Liver (tissue), 9 donors: ENCODE measurements around the gene FOXL1. TPM values are rescaled to one million over a fixed set of nuclear protein-coding genes. Genes with fewer than 3 reads are reported as not detected.
A peak's percentile ranks its signal among the peaks of the same experiment; 100 is the strongest.

Experiments used
- DNase-seq: peaks from one replicate; pipeline ENCODE4 v3.0.0-alpha.2; 2017; ENCODE audit warnings: low spot score
- H3K27ac ChIP-seq, 2 donors: one replicate each; pipeline ENCODE4 v1.7.0; 2013; ENCODE audit warnings: inconsistent platforms in 2 of 2, low read length in 2 of 2, control low read depth in 1 of 2, low read depth in 1 of 2, mild to moderate bottlenecking in 1 of 2
- H3K27me3 ChIP-seq, 4 donors: one replicate each; pipeline versions ENCODE4 v1.6.1 to v1.7.0; 2013; ENCODE audit warnings: low read length in 3 of 4, inconsistent platforms in 1 of 4, mild to moderate bottlenecking in 1 of 4, moderate library complexity in 1 of 4; ENCODE audit not compliant: control insufficient read depth in 4 of 4, insufficient read depth in 4 of 4
- H3K36me3 ChIP-seq, 4 donors: one replicate each; pipeline versions ENCODE4 v1.6.1 to v1.7.0; 2013; ENCODE audit warnings: low read length in 3 of 4, mild to moderate bottlenecking in 3 of 4, low read depth in 1 of 4, moderate library complexity in 1 of 4; ENCODE audit not compliant: control insufficient read depth in 4 of 4, insufficient read depth in 3 of 4
- H3K4me1 ChIP-seq, 4 donors: one replicate each; pipeline versions ENCODE4 v1.6.1 to v1.7.0; 2013; ENCODE audit warnings: low read length in 3 of 4, mild to moderate bottlenecking in 3 of 4, moderate library complexity in 1 of 4; ENCODE audit not compliant: control insufficient read depth in 4 of 4, insufficient read depth in 4 of 4
- H3K4me3 ChIP-seq, 3 donors: one replicate each; pipeline versions ENCODE4 v1.6.1 to v1.7.0; 2013; ENCODE audit warnings: low read length in 3 of 3, control low read depth in 1 of 3, low read depth in 1 of 3, mild to moderate bottlenecking in 1 of 3
- H3K9ac ChIP-seq, 2 donors: one replicate each; pipeline ENCODE4 v1.7.0; 2013; ENCODE audit warnings: low read length in 2 of 2, mild to moderate bottlenecking in 2 of 2, moderate library complexity in 2 of 2, control low read depth in 1 of 2, low read depth in 1 of 2
- H3K9me3 ChIP-seq, 4 donors: one replicate each; pipeline versions ENCODE4 v1.6.1 to v1.7.0; 2013; ENCODE audit warnings: low read length in 3 of 4; ENCODE audit not compliant: control insufficient read depth in 4 of 4
- ATF3 ChIP-seq: IDR thresholded peaks from 2 replicates; pipeline ENCODE4 v1.6.1; 2016; ENCODE audit warnings: antibody characterized with exemption
- CTCF ChIP-seq: fragments of 150-350 bp; IDR thresholded peaks from 2 replicates; pipeline ENCODE4 v1.5.1; 2017; ENCODE audit warnings: improper control_type of control experiment, low read depth, low read length; ENCODE audit not compliant: missing input control
- EGR1 ChIP-seq, 2 donors: IDR thresholded peaks; 2 replicates each; pipeline ENCODE4 v1.6.1; 2016 to 2018; ENCODE audit warnings: antibody characterized with exemption in 2 of 2, low read depth in 2 of 2
- FOXA2 ChIP-seq: IDR thresholded peaks from 2 replicates; pipeline ENCODE4 v1.6.1; 2016; ENCODE audit warnings: antibody characterized with exemption
- GABPA ChIP-seq, 2 donors: IDR thresholded peaks in 1 of 2; conservative IDR thresholded peaks in 1 of 2; 2 replicates each; pipeline ENCODE4 v1.6.1; 2016; ENCODE audit warnings: antibody characterized with exemption in 2 of 2, mild to moderate bottlenecking in 1 of 2, moderate library complexity in 1 of 2
- HNF4A ChIP-seq, 2 donors: conservative IDR thresholded peaks; 2 replicates each; pipeline ENCODE4 v1.6.1; 2016; ENCODE audit warnings: antibody characterized with exemption in 2 of 2, mild to moderate bottlenecking in 2 of 2
- HNF4G ChIP-seq: IDR thresholded peaks from 2 replicates; pipeline ENCODE4 v1.6.1; 2016; ENCODE audit warnings: antibody characterized with exemption
- JUND ChIP-seq, 2 donors: IDR thresholded peaks; 2 replicates each; pipeline ENCODE4 v1.6.1; 2016; ENCODE audit warnings: antibody characterized with exemption in 2 of 2
- MAX ChIP-seq: IDR thresholded peaks from 2 replicates; pipeline ENCODE4 v1.6.1; 2016; ENCODE audit warnings: antibody characterized with exemption
- NR2F2 ChIP-seq: IDR thresholded peaks from 2 replicates; pipeline ENCODE4 v1.6.1; 2016; ENCODE audit warnings: antibody characterized with exemption
- RAD21 ChIP-seq, 2 donors: IDR thresholded peaks; 2 replicates each; pipeline ENCODE4 v1.6.1; 2016; ENCODE audit warnings: antibody characterized with exemption in 2 of 2, mild to moderate bottlenecking in 2 of 2
- REST ChIP-seq: IDR thresholded peaks from 2 replicates; pipeline ENCODE4 v1.6.1; 2016; ENCODE audit warnings: antibody characterized with exemption, mild to moderate bottlenecking
- RXRA ChIP-seq, 2 donors: IDR thresholded peaks; 2 replicates each; pipeline ENCODE4 v1.6.1; 2017 to 2018; ENCODE audit warnings: antibody characterized with exemption in 2 of 2, mild to moderate bottlenecking in 1 of 2
- SP1 ChIP-seq: IDR thresholded peaks from 2 replicates; pipeline ENCODE4 v1.6.1; 2018; ENCODE audit warnings: antibody characterized with exemption, mild to moderate bottlenecking
- YY1 ChIP-seq: IDR thresholded peaks from 2 replicates; pipeline ENCODE4 v1.6.1; 2016; ENCODE audit warnings: antibody characterized with exemption, mild to moderate bottlenecking
- WGBS: extraction: QIAGEN DNeasy Blood & Tissue Kit; methylation state at CpG from one replicate; pipeline ENCODE4 v1.1.7; 2013; 5-methylcytosine and 5-hydroxymethylcytosine counted together
- polyA plus RNA-seq, 2 donors: library from polyadenylated mRNA; stranded (reverse) in 1 of 2; unstranded in 1 of 2; fragments of 200-250 nt in 1 of 2; fragments of >200 nt in 1 of 2; fragmentation: Nextera tagmentation in 1 of 2; extraction: Ambion mirVana in 1 of 2; gene quantifications; one replicate each; pipeline versions ENCODE4 v1.2.1 to v1.2.3, GENCODE V29; 2013 to 2015
- total RNA-seq, 2 donors: library from RNA; depleted of rRNA; stranded (reverse); fragments of >200 nt; gene quantifications; one replicate each; pipeline ENCODE4 v1.2.3, GENCODE V29; 2014
- donor health status: healthy.
- donor health status: healthy.
- donor health status: healthy.
- donor health status: healthy.
- donor health status: healthy.

Gene FOXL1
- total and polyA plus RNA-seq, 4 donors: 0.05 to 0.06 TPM; not detected in 2

- Histone ChIP-seq H3K4me1 (no peaks in the 10 kb centered on the region), H3K36me3 (no peaks in the 10 kb centered on the region), H3K27ac (no peak overlapping the region), H3K4me3 (peak overlapping the region in 1 of 3 donors; percentile 11), H3K27me3 (no peaks in the 10 kb centered on the region), H3K9ac (no peak overlapping the region), H3K9me3 (peaks cover 0 to 2% (median 0%) of the 10 kb centered on the region in 4 donors)
- no peak for TF ChIP-seq EGR1 (IDR thresholded peaks at IDR 0.05; ENCODE audit: low read depth in 2 of 2)
- no peak for TF ChIP-seq SP1
- TF ChIP-seq HNF4A (conservative IDR thresholded peaks at IDR 0.05): no peak
- TF ChIP-seq YY1: no peak
- no peak for TF ChIP-seq MAX
- TF ChIP-seq REST: no peak
- TF ChIP-seq CTCF: no peak
- TF ChIP-seq RAD21 (IDR thresholded peaks at IDR 0.05): no peak
- TF ChIP-seq NR2F2: no peak
- no peak for TF ChIP-seq GABPA (IDR thresholded peaks at IDR 0.05 in 1 of 2, conservative IDR thresholded peaks at IDR 0.05 in 1 of 2)
- no peak for DNase-seq
- 87% methylated on average over 23 of the region's 23 CpGs for WGBS
Measured at GRCh38 chr16:86619239-86619794, 41.0 kb downstream of the FOXL1 start.

GRCh38 chr16:86620184-86620583, 41.8 kb downstream of the FOXL1 start:
- WGBS: 61% methylated on average over 1 of the region's 1 CpG
- H3K4me3 ChIP-seq: no peak overlapping the region
- no peak for DNase-seq

GRCh38 chr16:86621966-86622365, 43.6 kb downstream of the FOXL1 start:
- 76% methylated on average over 10 of the region's 10 CpGs for WGBS
- H3K9ac ChIP-seq: no peak overlapping the region
- no peaks in the 10 kb centered on the region for H3K27me3 ChIP-seq
- no peak for DNase-seq
- no peak overlapping the region for H3K27ac ChIP-seq
- no peak overlapping the region for H3K4me3 ChIP-seq
- H3K9me3 ChIP-seq: peaks cover 0 to 2% (median 0%) of the 10 kb centered on the region in 4 donors
- H3K36me3 ChIP-seq: no peaks in the 10 kb centered on the region
- H3K4me1 ChIP-seq: no peaks in the 10 kb centered on the region
- TF ChIP-seq MAX (no peak), JUND (IDR thresholded peaks at IDR 0.05) (no peak), RXRA (IDR thresholded peaks at IDR 0.05) (no peak), RAD21 (IDR thresholded peaks at IDR 0.05) (no peak), YY1 (no peak), REST (no peak), FOXA2 (no peak), ATF3 (no peak), HNF4G (no peak)

More at GRCh38 chr16:86620184-86620583, 41.8 kb downstream of the FOXL1 start:
- TF ChIP-seq HNF4G (no peak), JUND (IDR thresholded peaks at IDR 0.05) (no peak)
- Histone ChIP-seq H3K27me3 (no peaks in the 10 kb centered on the region), H3K9ac (no peak overlapping the region), H3K36me3 (no peaks in the 10 kb centered on the region), H3K27ac (no peak overlapping the region), H3K9me3 (peaks cover 0 to 2% (median 0%) of the 10 kb centered on the region in 4 donors), H3K4me1 (no peaks in the 10 kb centered on the region)
